Pancreas (tissue), 10 donors: ENCODE data around the gene FAM228B. TPM values are rescaled to one million over a fixed set of nuclear protein-coding genes. Genes with fewer than 3 reads are reported as not detected.

Experiments
- ATAC-seq, 4 donors: fragments of 200-7000 bp; cut with Tn5 transposase; one replicate each; pipeline versions ENCODE4 v1.8.0 to v1.9.1; 2020; ENCODE audit warnings: mild to moderate bottlenecking in 4 of 4, moderate library complexity in 4 of 4
- DNase-seq, 6 donors: peaks; one replicate each; pipeline ENCODE4 v3.0.0-alpha.2; 2020
- FAIRE-seq: peaks from 2 replicates; lab custom pipeline; 2012; peaks lifted over from hg19 to GRCh38; lab: Jason Lieb, UNC
- H3K27ac ChIP-seq, 4 donors: fragments of 200-600 bp; sonication (generic); 1 replicate in 3 of 4; 2 replicates in 1 of 4; pipeline versions ENCODE4 v1.5.0 to v1.8.0; 2020
- H3K27me3 ChIP-seq, 4 donors: fragments of 200-600 bp; one replicate each; pipeline ENCODE4 v1.8.0; 2021
- H3K36me3 ChIP-seq, 3 donors: fragments of 200-600 bp; sonication (generic) in 1 of 3; one replicate each; pipeline versions ENCODE4 v1.5.0 to v1.8.0; 2020 to 2021
- H3K4me1 ChIP-seq, 3 donors: fragments of 200-600 bp; one replicate each; pipeline ENCODE4 v1.8.0; 2021
- H3K4me3 ChIP-seq, 4 donors: fragments of 200-600 bp; sonication (generic) in 2 of 4; one replicate each; pipeline versions ENCODE4 v1.5.0 to v1.8.0; 2020 to 2021
- H3K9me3 ChIP-seq, 4 donors: fragments of 200-600 bp; one replicate each; pipeline ENCODE4 v1.8.0; 2021
- CTCF ChIP-seq, 4 donors: fragments of 200-600 bp; sonication (generic) in 3 of 4; IDR thresholded peaks; one replicate each; pipeline versions ENCODE4 v1.5.0 to v1.8.0; 2021; ENCODE audit warnings: antibody characterized with exemption in 4 of 4
- WGBS, 2 donors: extraction: QIAGEN DNeasy Blood & Tissue Kit; methylation state at CpG; one replicate each; pipeline ENCODE4 v1.1.7; 2013; 5-methylcytosine and 5-hydroxymethylcytosine counted together
- intact Hi-C, 3 donors: fragments of 100-400 bp; cut with DNase I; formaldehyde crosslinking; loops; one replicate each; pipeline versions ENCODE4 v1.11.1 to v1.14.2; 2022
- polyA plus RNA-seq, 2 donors: library from polyadenylated mRNA; stranded (reverse); fragments of 200-250 nt; gene quantifications; one replicate each; pipeline ENCODE4 v1.2.3, GENCODE V29; 2013
- total RNA-seq, 6 donors: library from RNA; stranded (reverse); fragmentation: NEBNext Ultra II Directional in 4 of 6; extraction: Animal tissue kit (Norgen Biotek cat#: 25700) in 4 of 6; gene quantifications; one replicate each; pipeline versions ENCODE4 v1.2.1 to v1.2.4, GENCODE V29; 2021 to 2023
- donor health status: healthy with polysubstance abuse.
- donor health status: DM: no; HTN: no; CAD: no; lungs with moderate emphysema.
- donor health status: DM: no; HTN: no; CAD: no.
- donor health status: control.
- donor health status: control.
- donor health status: Bipolar disorder and iron deficiency.
- donor health status: DM: yes; HTN: yes; CAD: no.
- donor health status: DM: no; HTN: no; CAD: no.
- donor health status: DM: no; HTN: no; CAD: no.
- donor health status: DM: yes; HTN: yes; CAD: no.

Gene FAM228B
- total and polyA plus RNA-seq, 8 donors = 5.8 to 31.4 (median 9.0) TPM

- peaks cover 0 to 10% (median 4%) of the 10 kb centered on the region in 3 donors for H3K4me1 ChIP-seq
- H3K9me3 ChIP-seq = no peaks in the 10 kb centered on the region
- 78 to 79% methylated on average over 8 of the region's 8 CpGs for whole genome bisulfite sequencing, 2 donors
- DNase-seq (peak in 2 of 6 donors; percentile 36 to 59), ATAC-seq (no peak), FAIRE-seq (no peak)
- H3K4me3 ChIP-seq = peak overlapping the region; percentile 26 to 69 (median 57)
- H3K27me3 ChIP-seq = no peaks in the 10 kb centered on the region
- no peak for TF ChIP-seq CTCF (IDR thresholded peaks at IDR 0.05)
- peak overlapping the region; percentile 80 to 93 (median 82) for H3K27ac ChIP-seq
- H3K36me3 ChIP-seq = peaks cover 0 to 16% (median 0%) of the 10 kb centered on the region in 3 donors
- intact Hi-C loops = no loop called here
These were observed 40.3 kb upstream of the FAM228B start for GRCh38 chr2:24082787-24083566.

- 3% methylated on average over 30 of the region's 30 CpGs for WGBS, 2 donors
- intact Hi-C loops = no loop called here
- peak in 3 of 6 donors; percentile 78 to 95 (median 83) for DNase-seq
These were observed 39.5 kb upstream of the FAM228B start for GRCh38 chr2:24083567-24084385.

GRCh38 chr2:24084386-24085199, 38.7 kb upstream of the FAM228B start, which contains the start of gene TP53I3:
Gene TP53I3, minus strand, starts transcription at chr2:24084834. Its CDS starts 508 bp downstream, at chr2:24084326.
- H3K27ac ChIP-seq = peak within 1 kb of the TSS; percentile 80 to 93 (median 82)
- no peaks in the 10 kb centered on the region for H3K27me3 ChIP-seq
- peak within 1 kb of the TSS; percentile 26 to 69 (median 57) for H3K4me3 ChIP-seq
- FAIRE-seq (no peak), DNase-seq (peak; percentile 88 to 98 (median 93)), ATAC-seq (peak; percentile 92 to 98 (median 92))
- peak; percentile 96 to 99 (median 98) for TF ChIP-seq CTCF (IDR thresholded peaks at IDR 0.05)
- no peaks in the 10 kb centered on the region for H3K9me3 ChIP-seq
- WGBS, 2 donors = 0% methylated on average over 39 to 44 of the region's 44 CpGs
- peaks cover 0 to 9% (median 0%) of the 10 kb centered on the region in 3 donors for H3K36me3 ChIP-seq
- H3K4me1 ChIP-seq = peaks cover 0 to 9% (median 4%) of the 10 kb centered on the region in 3 donors
- intact Hi-C loops = no loop called here

More at GRCh38 chr2:24083567-24084385, 39.5 kb upstream of the FAM228B start:
- Histone ChIP-seq H3K9me3 (no peaks in the 10 kb centered on the region), H3K36me3 (peaks cover 0 to 16% (median 0%) of the 10 kb centered on the region in 3 donors), H3K4me1 (peaks cover 0 to 9% (median 4%) of the 10 kb centered on the region in 3 donors), H3K27me3 (no peaks in the 10 kb centered on the region), H3K4me3 (peak overlapping the region; percentile 26 to 69 (median 57)), H3K27ac (peak overlapping the region; percentile 80 to 93 (median 82))
- FAIRE-seq (no peak), ATAC-seq (peak; percentile 66 to 79 (median 74))
- no peak for TF ChIP-seq CTCF (IDR thresholded peaks at IDR 0.05)

- intact Hi-C loops = no loop called here
- Histone ChIP-seq H3K4me1 (peaks cover 0 to 9% (median 4%) of the 10 kb centered on the region in 3 donors), H3K27ac (peak overlapping the region; percentile 80 to 93 (median 82)), H3K27me3 (no peaks in the 10 kb centered on the region), H3K9me3 (no peaks in the 10 kb centered on the region), H3K4me3 (peak overlapping the region; percentile 26 to 69 (median 57)), H3K36me3 (peaks cover 0 to 7% (median 0%) of the 10 kb centered on the region in 3 donors)
- DNase-seq = no peak
- 6 to 12% methylated on average over 11 of the region's 11 CpGs for WGBS, 2 donors
- FAIRE-seq = no peak
- TF ChIP-seq CTCF (IDR thresholded peaks at IDR 0.05) = no peak
- ATAC-seq = peak in 1 of 4 donors; percentile 0
These were observed 38.1 kb upstream of the FAM228B start for GRCh38 chr2:24085200-24085489.
